ENCODE data around the gene MIGA1.

DNA sequence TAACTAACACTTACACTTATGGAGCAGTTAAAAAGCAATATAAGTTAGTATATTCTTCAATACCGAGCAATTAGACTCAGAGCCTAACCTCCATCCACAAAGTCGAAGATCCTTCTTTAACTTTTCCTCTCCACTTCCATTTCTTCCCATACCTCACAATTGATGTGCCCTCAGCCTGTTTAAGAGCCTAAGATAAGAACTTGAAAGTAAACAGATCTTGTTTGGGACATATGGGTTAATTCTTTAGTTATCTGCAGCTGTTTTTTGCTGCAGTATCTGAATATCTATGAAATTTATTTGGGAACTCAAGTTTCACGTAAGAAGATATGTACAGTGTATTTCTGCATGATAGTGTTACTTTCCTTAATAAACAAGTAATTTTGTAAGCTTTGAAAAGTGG, 51.5 kb downstream of the MIGA1 start:
- TF ChIP-seq, protein P1, sequence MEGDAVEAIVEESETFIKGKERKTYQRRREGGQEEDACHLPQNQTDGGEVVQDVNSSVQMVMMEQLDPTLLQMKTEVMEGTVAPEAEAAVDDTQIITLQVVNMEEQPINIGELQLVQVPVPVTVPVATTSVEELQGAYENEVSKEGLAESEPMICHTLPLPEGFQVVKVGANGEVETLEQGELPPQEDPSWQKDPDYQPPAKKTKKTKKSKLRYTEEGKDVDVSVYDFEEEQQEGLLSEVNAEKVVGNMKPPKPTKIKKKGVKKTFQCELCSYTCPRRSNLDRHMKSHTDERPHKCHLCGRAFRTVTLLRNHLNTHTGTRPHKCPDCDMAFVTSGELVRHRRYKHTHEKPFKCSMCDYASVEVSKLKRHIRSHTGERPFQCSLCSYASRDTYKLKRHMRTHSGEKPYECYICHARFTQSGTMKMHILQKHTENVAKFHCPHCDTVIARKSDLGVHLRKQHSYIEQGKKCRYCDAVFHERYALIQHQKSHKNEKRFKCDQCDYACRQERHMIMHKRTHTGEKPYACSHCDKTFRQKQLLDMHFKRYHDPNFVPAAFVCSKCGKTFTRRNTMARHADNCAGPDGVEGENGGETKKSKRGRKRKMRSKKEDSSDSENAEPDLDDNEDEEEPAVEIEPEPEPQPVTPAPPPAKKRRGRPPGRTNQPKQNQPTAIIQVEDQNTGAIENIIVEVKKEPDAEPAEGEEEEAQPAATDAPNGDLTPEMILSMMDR (IDR thresholded peaks at IDR 0.05), result no peak
- TF ChIP-seq POLR2A (IDR thresholded peaks at IDR 0.05) (no peak), POLR2AphosphoS5 (IDR thresholded peaks at IDR 0.05; ENCODE audit: insufficient read depth in 1 of 2, low read depth in 1 of 2) (no peak)

All from vagina (tissue), 2 donors.